Esophagus squamous epithelium (tissue), 5 donors: ENCODE data around the gene ATP5MC2. TPM values are rescaled to one million over a fixed set of nuclear protein-coding genes. Genes with fewer than 3 reads are reported as not detected.

Source experiments
- DNase-seq: peaks from one replicate; lab custom pipeline; 2025; lab: John Stamatoyannopoulos, UW
- H3K27ac ChIP-seq, 4 donors: fragments of 200-600 bp; sonication (generic); one replicate each; pipeline ENCODE4 v1.5.1; 2016 to 2019; ENCODE audit warnings: mild to moderate bottlenecking in 1 of 4
- H3K27me3 ChIP-seq, 4 donors: fragments of 200-600 bp; sonication (generic); 1 replicate in 3 of 4; 2 replicates in 1 of 4; pipeline versions ENCODE4 v1.5.1 to v1.6.0; 2017 to 2021; ENCODE audit warnings: antibody characterized with exemption in 1 of 4
- H3K36me3 ChIP-seq, 3 donors: fragments of 200-600 bp; sonication (generic); one replicate each; pipeline ENCODE4 v1.5.1; 2016 to 2019
- H3K4me1 ChIP-seq, 3 donors: fragments of 200-600 bp; sonication (generic); one replicate each; pipeline ENCODE4 v1.5.1; 2017 to 2019
- H3K4me3 ChIP-seq, 4 donors: fragments of 200-600 bp; sonication (generic); 1 replicate in 3 of 4; 2 replicates in 1 of 4; pipeline ENCODE4 v1.5.1; 2016 to 2019; ENCODE audit warnings: mild to moderate bottlenecking in 2 of 4, moderate library complexity in 1 of 4
- H3K9me3 ChIP-seq, 3 donors: fragments of 200-600 bp; sonication (generic); one replicate each; pipeline ENCODE4 v1.5.1; 2016 to 2019
- CTCF ChIP-seq, 6 experiments: fragments of 450-650 bp in 4 of 6; fragments of 200-600 bp in 2 of 6; sonication (generic) in 2 of 6; IDR thresholded peaks; one replicate each; pipeline ENCODE4 v1.5.1; 2016 to 2019; ENCODE audit warnings: antibody characterized with exemption in 6 of 6, mild to moderate bottlenecking in 4 of 6, moderate library complexity in 4 of 6
- POLR2A ChIP-seq, 4 donors: fragments of 450-650 bp; IDR thresholded peaks; one replicate each; pipeline ENCODE4 v1.6.1; 2017; ENCODE audit warnings: antibody characterized with exemption in 4 of 4, mild to moderate bottlenecking in 4 of 4, moderate library complexity in 3 of 4
- WGBS, 2 donors: methylation state at CpG; one replicate each; pipeline ENCODE4 v1.1.5; 2018; 5-methylcytosine and 5-hydroxymethylcytosine counted together
- intact Hi-C: fragments of 100-400 bp; cut with DNase I; formaldehyde crosslinking; loops from one replicate; pipeline ENCODE4 v1.15.0; 2022
- total RNA-seq, 4 donors: library from RNA; depleted of rRNA; stranded (reverse); fragments of >200 nt; gene quantifications; one replicate each; pipeline ENCODE4 v1.1.0, GENCODE V29; 2016
- donor health status: DM: yes; HTN: yes; CAD: no.

Gene ATP5MC2
- total RNA-seq, 4 donors from 2014 or later: 240 to 303 (median 268) TPM

- Histone ChIP-seq H3K4me3 (peak overlapping the region; percentile 59 to 91 (median 71)), H3K36me3 (no peaks in the 10 kb centered on the region), H3K27ac (peak overlapping the region; percentile 90 to 97 (median 94)), H3K27me3 (no peaks in the 10 kb centered on the region), H3K9me3 (no peaks in the 10 kb centered on the region), H3K4me1 (peaks cover 9 to 58% (median 20%) of the 10 kb centered on the region in 3 donors)
- intact Hi-C loops: loop anchor here (5.0 kb wide), 1 partner anchor 52 kb away; the partner anchor contains the start of gene ATP5MC2
- 10 to 19% methylated on average over 4 of the region's 4 CpGs for WGBS, 2 donors
- no peak for DNase-seq
- no peak for TF ChIP-seq POLR2A (IDR thresholded peaks at IDR 0.05)
- no peak for TF ChIP-seq CTCF (IDR thresholded peaks at IDR 0.05)
Measured at GRCh38 chr12:53624956-53625355, 50.9 kb downstream of the ATP5MC2 start.

GRCh38 chr12:53624458-53624857 is 51.4 kb downstream of the ATP5MC2 start:
- Histone ChIP-seq H3K4me3 (peak overlapping the region; percentile 59 to 91 (median 71)), H3K27ac (peak overlapping the region; percentile 90 to 97 (median 94)), H3K36me3 (no peaks in the 10 kb centered on the region), H3K4me1 (peaks cover 9 to 63% (median 20%) of the 10 kb centered on the region in 3 donors), H3K9me3 (no peaks in the 10 kb centered on the region), H3K27me3 (no peaks in the 10 kb centered on the region)
- 12 to 26% methylated on average over 3 of the region's 3 CpGs for WGBS, 2 donors
- no peak for DNase-seq
- TF ChIP-seq CTCF (IDR thresholded peaks at IDR 0.05) (no peak), POLR2A (IDR thresholded peaks at IDR 0.05) (no peak)
- intact Hi-C loops: loop anchor here (5.0 kb wide), 1 partner anchor 53 kb away; the partner anchor contains the start of gene ATP5MC2

- no peaks in the 10 kb centered on the region for H3K27me3 ChIP-seq
- H3K9me3 ChIP-seq: no peaks in the 10 kb centered on the region
- no peaks in the 10 kb centered on the region for H3K36me3 ChIP-seq
- DNase-seq: no peak
- TF ChIP-seq CTCF (IDR thresholded peaks at IDR 0.05) (no peak), POLR2A (IDR thresholded peaks at IDR 0.05) (peak in 2 of 4 donors; percentile 32 to 34)
- peak overlapping the region; percentile 90 to 97 (median 94) for H3K27ac ChIP-seq
- 7 to 15% methylated on average over 7 of the region's 7 CpGs for WGBS, 2 donors
- intact Hi-C loops: loop anchor here (5.0 kb wide), 1 partner anchor 54 kb away; the partner anchor contains the start of gene ATP5MC2
- H3K4me1 ChIP-seq: peaks cover 16 to 70% (median 24%) of the 10 kb centered on the region in 3 donors
- peak overlapping the region; percentile 59 to 91 (median 71) for H3K4me3 ChIP-seq
Measured at GRCh38 chr12:53623548-53624385, 52.1 kb downstream of the ATP5MC2 start.

GRCh38 chr12:53622724-53623123 is 53.2 kb downstream of the ATP5MC2 start:
- Histone ChIP-seq H3K27me3 (no peaks in the 10 kb centered on the region), H3K4me1 (peaks cover 21 to 81% (median 28%) of the 10 kb centered on the region in 3 donors), H3K4me3 (no peak overlapping the region), H3K36me3 (no peaks in the 10 kb centered on the region), H3K27ac (peak overlapping the region in 2 of 4 donors; percentile 93 to 96), H3K9me3 (no peaks in the 10 kb centered on the region)
- TF ChIP-seq CTCF (IDR thresholded peaks at IDR 0.05) (no peak), POLR2A (IDR thresholded peaks at IDR 0.05) (no peak)
- intact Hi-C loops: loop anchor here (5.0 kb wide), 1 partner anchor 55 kb away; the partner anchor contains the start of gene ATP5MC2
- WGBS, 2 donors: 88 to 89% methylated on average over 5 of the region's 5 CpGs
- DNase-seq: no peak

- DNase-seq: no peak
- Histone ChIP-seq H3K4me1 (peaks cover 15 to 94% (median 38%) of the 10 kb centered on the region in 3 donors), H3K27me3 (no peaks in the 10 kb centered on the region), H3K27ac (peak overlapping the region in 3 of 4 donors; percentile 43 to 52 (median 45)), H3K9me3 (no peaks in the 10 kb centered on the region), H3K36me3 (peaks cover 0 to 18% (median 0%) of the 10 kb centered on the region in 3 donors), H3K4me3 (peak overlapping the region in 3 of 4 donors; percentile 0 to 34 (median 12))
- no peak for TF ChIP-seq POLR2A (IDR thresholded peaks at IDR 0.05)
- TF ChIP-seq CTCF (IDR thresholded peaks at IDR 0.05): no peak
- 7 to 8% methylated on average over 3 of the region's 3 CpGs for WGBS, 2 donors
- intact Hi-C loops: no loop called here
Measured at GRCh38 chr12:53618275-53618674, 57.6 kb downstream of the ATP5MC2 start.
